Adrenal gland (tissue), 12 donors: ENCODE measurements around the gene GIMAP1. TPM values are rescaled to one million over a fixed set of nuclear protein-coding genes. Genes with fewer than 3 reads are reported as not detected.

ENCODE experiments used
- DNase-seq, 7 donors: peaks; one replicate each; pipeline ENCODE4 v3.0.0-alpha.2; 2019 to 2020
- H3K27ac ChIP-seq, 5 donors: fragments of 200-600 bp; sonication (generic) in 4 of 5; 1 replicate in 3 of 5; 2 replicates in 2 of 5; pipeline versions ENCODE4 v1.5.1 to v1.8.0; 2016 to 2020; ENCODE audit warnings: mild to moderate bottlenecking in 1 of 5
- H3K27me3 ChIP-seq: fragments of 200-600 bp; 2 replicates; pipeline ENCODE4 v1.8.0; 2021
- H3K36me3 ChIP-seq, 2 donors: fragments of 200-600 bp; replicated peaks in 1 of 2; 1 replicate in 1 of 2; 2 replicates in 1 of 2; pipeline versions ENCODE4 v1.5.1 to v1.8.0; 2018 to 2022
- H3K4me1 ChIP-seq, 2 donors: fragments of 200-600 bp; replicated peaks in 1 of 2; 1 replicate in 1 of 2; 2 replicates in 1 of 2; pipeline versions ENCODE4 v1.5.1 to v1.8.0; 2018 to 2021
- H3K4me3 ChIP-seq, 4 donors: fragments of 200-600 bp; sonication (generic) in 3 of 4; one replicate each; pipeline ENCODE4 v1.5.1; 2016 to 2018
- H3K9me3 ChIP-seq, 3 donors: fragments of 200-600 bp; sonication (generic) in 1 of 3; replicated peaks in 1 of 3; 1 replicate in 2 of 3; 2 replicates in 1 of 3; pipeline versions ENCODE4 v1.5.1 to v1.8.0; 2016 to 2021
- POLR2A ChIP-seq, 2 donors: fragments of 450-650 bp; IDR thresholded peaks; one replicate each; pipeline ENCODE4 v1.6.1; 2017; ENCODE audit warnings: antibody characterized with exemption in 2 of 2, mild to moderate bottlenecking in 2 of 2, moderate library complexity in 1 of 2
- WGBS, 4 donors: extraction: QIAGEN DNeasy Blood & Tissue Kit in 2 of 4; methylation state at CpG; one replicate each; pipeline versions ENCODE4 v1.1.5 to v1.1.7; 2013 to 2017; 5-methylcytosine and 5-hydroxymethylcytosine counted together
- intact Hi-C, 2 donors: fragments of 100-400 bp; cut with DNase I; formaldehyde crosslinking; loops; one replicate each; pipeline versions ENCODE4 v1.14.1 to v1.15.0; 2022 to 2023
- polyA plus RNA-seq, 3 donors: library from polyadenylated mRNA; stranded (reverse); fragments of 200-250 nt in 2 of 3; fragments of 350-450 nt in 1 of 3; fragmentation: Illumina TruSeq in 1 of 3; extraction: RNeasy Lipid Tissue Mini Kit (QIAGEN cat#74804) in 1 of 3; gene quantifications; one replicate each; pipeline ENCODE4 v1.2.3, GENCODE V29; 2013 to 2014
- total RNA-seq, 9 donors: library from RNA; depleted of rRNA in 4 of 9; stranded (reverse); fragments of >200 nt in 4 of 9; fragments of 120-200 nt in 1 of 9; fragmentation: NEBNext Ultra II Directional in 1 of 9; extraction: Animal tissue kit (Norgen Biotek cat#: 25700) in 1 of 9; gene quantifications; one replicate each; pipeline versions ENCODE4 v1.1.0 to v1.2.4, GENCODE V29; 2013 to 2023
- TF ChIP-seq, protein P1 (sequence below), 6 experiments: fragments of 450-650 bp in 4 of 6; fragments of 200-600 bp in 2 of 6; sonication (generic) in 1 of 6; IDR thresholded peaks; 1 replicate in 5 of 6; 2 replicates in 1 of 6; pipeline versions ENCODE4 v1.5.1 to v1.8.0; 2016 to 2021; ENCODE audit warnings: antibody characterized with exemption in 6 of 6, mild to moderate bottlenecking in 2 of 6, moderate library complexity in 1 of 6
- donor health status: healthy with polysubstance abuse.
- donor health status: Bipolar disorder and iron deficiency.
- donor health status: DM: yes; HTN: yes; CAD: no.
- donor health status: DM: no; HTN: no; CAD: no.
- donor health status: DM: no; HTN: no; CAD: no.
- donor health status: DM: yes; HTN: yes; CAD: no.

The GIMAP1 gene
- total and polyA plus RNA-seq, 12 donors, result 1.5 to 11.2 (median 5.6) TPM

DNA sequence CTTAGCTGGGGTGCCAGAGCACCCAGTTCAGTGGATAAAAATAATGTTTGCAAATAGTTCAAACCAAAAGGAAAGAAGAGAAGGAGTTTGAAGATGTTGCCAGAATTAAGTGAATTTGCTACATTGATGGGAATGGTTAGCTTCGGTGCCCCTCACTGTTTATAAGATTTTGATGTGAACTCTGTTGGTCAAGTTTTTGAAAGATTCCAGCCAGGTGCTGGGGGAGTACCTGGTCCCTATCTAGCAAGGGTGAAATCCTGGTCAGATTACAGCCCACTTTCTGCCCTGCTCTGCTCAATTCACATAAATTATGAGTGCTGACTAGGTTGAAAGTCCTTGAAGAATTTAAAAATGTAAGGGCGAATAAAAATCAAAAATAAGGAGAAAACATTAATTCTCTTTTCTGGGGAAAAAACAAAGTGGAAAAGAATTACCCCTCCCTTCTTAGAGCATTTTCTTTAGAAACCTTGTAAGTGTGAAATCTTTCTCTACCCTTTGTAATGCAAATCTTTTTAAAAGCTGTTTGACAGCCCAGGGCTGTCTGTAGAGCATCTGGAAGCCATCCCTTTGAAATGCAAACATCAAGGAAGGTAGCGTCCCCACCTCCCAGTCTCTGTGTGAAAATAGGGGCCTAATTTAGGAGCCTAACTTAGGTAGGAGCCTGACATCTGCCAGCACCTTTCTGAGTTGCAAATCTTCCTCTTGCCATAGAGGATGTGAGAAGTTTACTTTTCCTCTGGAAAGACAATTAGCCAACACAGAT lies 19.4 kb downstream of the GIMAP1 start:
- H3K4me3 ChIP-seq, result no peak overlapping the region
- no peaks in the 10 kb centered on the region for H3K4me1 ChIP-seq
- intact Hi-C loops, result no loop called here
- DNase-seq, result no peak
- H3K9me3 ChIP-seq, result no peaks in the 10 kb centered on the region
- TF ChIP-seq, protein P1, sequence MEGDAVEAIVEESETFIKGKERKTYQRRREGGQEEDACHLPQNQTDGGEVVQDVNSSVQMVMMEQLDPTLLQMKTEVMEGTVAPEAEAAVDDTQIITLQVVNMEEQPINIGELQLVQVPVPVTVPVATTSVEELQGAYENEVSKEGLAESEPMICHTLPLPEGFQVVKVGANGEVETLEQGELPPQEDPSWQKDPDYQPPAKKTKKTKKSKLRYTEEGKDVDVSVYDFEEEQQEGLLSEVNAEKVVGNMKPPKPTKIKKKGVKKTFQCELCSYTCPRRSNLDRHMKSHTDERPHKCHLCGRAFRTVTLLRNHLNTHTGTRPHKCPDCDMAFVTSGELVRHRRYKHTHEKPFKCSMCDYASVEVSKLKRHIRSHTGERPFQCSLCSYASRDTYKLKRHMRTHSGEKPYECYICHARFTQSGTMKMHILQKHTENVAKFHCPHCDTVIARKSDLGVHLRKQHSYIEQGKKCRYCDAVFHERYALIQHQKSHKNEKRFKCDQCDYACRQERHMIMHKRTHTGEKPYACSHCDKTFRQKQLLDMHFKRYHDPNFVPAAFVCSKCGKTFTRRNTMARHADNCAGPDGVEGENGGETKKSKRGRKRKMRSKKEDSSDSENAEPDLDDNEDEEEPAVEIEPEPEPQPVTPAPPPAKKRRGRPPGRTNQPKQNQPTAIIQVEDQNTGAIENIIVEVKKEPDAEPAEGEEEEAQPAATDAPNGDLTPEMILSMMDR (IDR thresholded peaks at IDR 0.05), result no peak
- TF ChIP-seq POLR2A (IDR thresholded peaks at IDR 0.05), result no peak
- H3K27me3 ChIP-seq, result no peaks in the 10 kb centered on the region
- 42 to 63% (median 49%) methylated on average over 3 of the region's 3 CpGs for WGBS, 4 donors
- no peak overlapping the region for H3K27ac ChIP-seq
- no peaks in the 10 kb centered on the region for H3K36me3 ChIP-seq

DNA sequence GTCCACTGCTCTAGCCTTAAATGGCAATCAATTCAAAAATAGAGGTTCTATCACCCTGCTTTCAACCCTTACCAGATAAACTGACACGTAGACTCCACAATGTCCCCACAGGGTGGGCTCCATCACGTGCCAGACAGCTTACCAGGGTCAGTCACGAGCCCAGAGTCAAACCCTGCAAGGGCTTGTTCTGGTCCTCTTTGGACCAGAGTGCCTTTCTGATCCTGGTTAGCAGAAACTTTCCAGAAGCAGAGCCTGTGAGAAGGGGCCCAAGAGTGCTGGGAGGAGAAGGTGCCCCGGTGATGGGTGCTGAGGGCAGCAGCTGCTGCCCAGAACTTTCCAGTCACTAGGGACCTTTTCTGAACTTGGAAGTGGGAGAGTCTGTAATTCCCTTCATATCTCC lies 20.5 kb downstream of the GIMAP1 start:
- no peak for TF ChIP-seq POLR2A (IDR thresholded peaks at IDR 0.05)
- TF ChIP-seq, protein P1 (IDR thresholded peaks at IDR 0.05), result no peak
- Histone ChIP-seq H3K27ac (peak overlapping the region in 3 of 5 donors; percentile 66 to 87 (median 69)), H3K9me3 (no peaks in the 10 kb centered on the region), H3K4me3 (peak overlapping the region in 1 of 4 donors; percentile 38), H3K36me3 (no peaks in the 10 kb centered on the region), H3K4me1 (no peaks in the 10 kb centered on the region), H3K27me3 (no peaks in the 10 kb centered on the region)
- WGBS, 4 donors, result 31 to 50% (median 49%) methylated on average over 4 of the region's 4 CpGs; no CpG with 5 or more reads in 1 of the 4 donors
- no peak for DNase-seq
- intact Hi-C loops, result no loop called here

DNA sequence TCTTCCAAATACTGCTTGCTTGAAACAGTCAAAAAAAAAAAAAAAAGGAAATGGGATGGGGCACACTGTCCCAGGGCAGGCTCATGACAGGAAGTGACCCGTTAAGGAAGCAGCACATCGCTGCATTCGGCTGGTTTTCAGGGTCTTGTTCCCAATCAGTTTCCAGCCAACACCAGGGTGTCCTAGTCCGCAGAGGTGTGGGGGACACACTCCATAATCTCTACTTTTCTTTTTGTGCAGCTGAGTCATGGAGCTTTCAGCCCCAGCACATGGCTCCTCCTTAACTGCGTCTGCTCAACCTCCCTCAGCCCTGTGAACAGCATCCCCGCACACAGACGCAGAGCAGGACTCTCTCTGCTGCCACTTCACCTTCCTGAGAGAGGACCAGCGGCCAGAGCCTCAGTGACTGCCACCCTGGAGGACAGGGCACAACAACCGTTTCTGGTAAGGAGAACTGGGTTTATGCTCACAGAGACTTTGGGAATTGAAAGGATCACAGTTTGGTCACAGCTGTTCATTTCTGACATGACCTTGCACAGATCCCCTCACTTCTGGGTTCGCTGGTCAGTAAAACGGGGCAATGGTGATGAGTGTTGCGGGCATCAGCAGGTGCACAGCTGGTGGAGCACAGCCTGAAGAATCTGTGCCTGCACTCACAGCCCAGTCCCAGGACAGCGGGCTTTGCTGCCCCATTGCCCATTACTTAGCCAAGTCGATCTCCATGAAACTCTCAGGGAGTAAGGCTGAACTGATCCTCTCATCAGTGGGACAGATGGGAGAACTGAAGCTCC lies 21.0 kb downstream of the GIMAP1 start, which contains the start of gene GIMAP5:
Gene GIMAP5 (plus strand): TSS at position 154 of the 791 bp plus-strand sequence. CDS start 3,467 bp downstream, outside the sequence.
- no peak for TF ChIP-seq POLR2A (IDR thresholded peaks at IDR 0.05)
- TF ChIP-seq, protein P1 (IDR thresholded peaks at IDR 0.05), result no peak
- Histone ChIP-seq H3K27me3 (no peaks in the 10 kb centered on the region), H3K4me1 (no peaks in the 10 kb centered on the region), H3K27ac (peak within 1 kb of the TSS; percentile 1 to 87 (median 66)), H3K4me3 (peak within 1 kb of the TSS in 2 of 4 donors; percentile 2 to 38), H3K36me3 (no peaks in the 10 kb centered on the region), H3K9me3 (no peaks in the 10 kb centered on the region)
- intact Hi-C loops, result no loop called here
- peak in 3 of 7 donors; percentile 31 to 67 (median 48) for DNase-seq
- WGBS, 4 donors, result 30 to 36% (median 34%) methylated on average over 8 to 14 of the region's 14 CpGs

DNA sequence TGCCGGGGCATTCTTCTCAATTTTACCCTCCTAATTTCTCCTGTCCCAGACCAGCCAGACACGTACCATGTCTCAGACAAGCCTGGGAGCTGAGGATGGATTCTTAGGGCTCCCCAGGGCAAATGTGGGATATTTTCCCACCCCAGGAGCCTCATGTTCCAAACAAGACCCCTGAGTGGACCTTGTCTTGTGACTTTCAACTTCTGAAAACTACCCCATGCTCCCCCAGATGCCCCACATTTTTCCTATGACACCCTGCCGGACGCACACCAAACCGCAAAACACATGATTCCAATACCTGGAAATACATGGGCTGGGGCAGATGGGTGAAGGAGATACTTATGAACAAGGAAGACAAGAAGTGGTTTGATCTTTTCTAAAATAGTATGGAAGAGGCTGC lies 21.7 kb downstream of the GIMAP1 start:
- H3K27ac ChIP-seq, result peak overlapping the region; percentile 1 to 87 (median 66)
- intact Hi-C loops, result no loop called here

More for the DNA sequence above, 21.7 kb downstream of the GIMAP1 start:
- no peaks in the 10 kb centered on the region for H3K36me3 ChIP-seq
- no peaks in the 10 kb centered on the region for H3K9me3 ChIP-seq
- 56 to 62% (median 60%) methylated on average over 5 of the region's 5 CpGs for WGBS, 4 donors
- no peaks in the 10 kb centered on the region for H3K4me1 ChIP-seq
- peak overlapping the region in 2 of 4 donors; percentile 2 to 38 for H3K4me3 ChIP-seq
- H3K27me3 ChIP-seq, result no peaks in the 10 kb centered on the region
- no peak for TF ChIP-seq POLR2A (IDR thresholded peaks at IDR 0.05)
- TF ChIP-seq, protein P1 (IDR thresholded peaks at IDR 0.05), result no peak
- no peak for DNase-seq
